BJ (cell line): ENCODE measurements around the gene HID1. TPM values are rescaled to one million over a fixed set of nuclear protein-coding genes. Genes with fewer than 3 reads are reported as not detected.

Experiments used
- CTCF ChIA-PET: fragments of 350-600 bp; formaldehyde crosslinking; extraction: SDS; loops from one replicate; lab custom pipeline; 2021; ENCODE audit warnings: antibody characterized with exemption, inconsistent platforms; lab: Yijun Ruan, JAX
- POLR2A ChIA-PET: fragments of 300-600 bp; sonication (Branson Sonifier 250); formaldehyde crosslinking; extraction: SDS; loops from one replicate; lab custom pipeline; 2021; ENCODE audit warnings: antibody characterized with exemption; lab: Charles Lee
- DNase-seq: peaks from one replicate; pipeline ENCODE4 v3.0.0-alpha.2; 2011; ENCODE audit warnings: low read depth
- H3K27me3 ChIP-seq: 2 replicates; pipeline ENCODE4 v1.6.0; 2011; ENCODE audit warnings: low read length; ENCODE audit not compliant: control insufficient read depth, insufficient read depth
- H3K36me3 ChIP-seq: 2 replicates; pipeline ENCODE4 v1.5.1; 2011; ENCODE audit warnings: low read length; ENCODE audit not compliant: control insufficient read depth, insufficient read depth
- H3K4me3 ChIP-seq: 2 replicates; pipeline ENCODE4 v1.5.1; 2011; ENCODE audit warnings: low read depth, mild to moderate bottlenecking, control low read depth, low read length
- polyA plus RNA-seq: library from polyadenylated mRNA; depleted of rRNA; stranded (reverse); fragments of >200 nt; gene quantifications from 2 replicates; pipeline ENCODE4 v1.2.3, GENCODE V29; 2011
- TF ChIP-seq, protein P1 (sequence below): IDR thresholded peaks from 2 replicates; pipeline ENCODE4 v1.5.1; 2011; ENCODE audit warnings: low read depth, mild to moderate bottlenecking, control low read depth, inconsistent platforms, low read length, moderate library complexity; ENCODE audit not compliant: insufficient read depth

The HID1 gene
- polyA plus RNA-seq, 1 experiment: 1.8 TPM

DNA sequence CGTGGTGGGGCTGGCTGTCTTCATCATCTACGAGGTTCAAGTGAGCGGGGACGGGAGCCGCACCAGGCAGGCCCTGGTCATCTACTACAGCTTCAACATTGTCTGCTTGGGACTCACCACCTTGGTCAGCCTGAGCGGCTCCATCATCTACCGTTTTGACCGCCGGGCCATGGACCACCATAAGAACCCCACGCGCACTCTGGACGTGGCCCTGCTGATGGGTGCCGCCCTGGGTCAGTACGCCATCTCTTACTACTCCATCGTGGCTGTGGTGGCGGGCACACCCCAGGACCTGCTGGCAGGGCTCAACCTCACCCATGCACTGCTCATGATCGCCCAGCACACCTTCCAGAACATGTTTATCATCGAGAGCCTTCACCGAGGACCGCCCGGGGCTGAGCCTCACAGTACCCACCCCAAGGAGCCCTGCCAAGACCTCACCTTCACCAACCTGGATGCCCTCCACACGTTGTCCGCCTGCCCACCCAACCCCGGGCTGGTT lies 42.0 kb downstream of the HID1 start:
- H3K36me3 ChIP-seq: no peaks in the 10 kb centered on the region

DNA sequence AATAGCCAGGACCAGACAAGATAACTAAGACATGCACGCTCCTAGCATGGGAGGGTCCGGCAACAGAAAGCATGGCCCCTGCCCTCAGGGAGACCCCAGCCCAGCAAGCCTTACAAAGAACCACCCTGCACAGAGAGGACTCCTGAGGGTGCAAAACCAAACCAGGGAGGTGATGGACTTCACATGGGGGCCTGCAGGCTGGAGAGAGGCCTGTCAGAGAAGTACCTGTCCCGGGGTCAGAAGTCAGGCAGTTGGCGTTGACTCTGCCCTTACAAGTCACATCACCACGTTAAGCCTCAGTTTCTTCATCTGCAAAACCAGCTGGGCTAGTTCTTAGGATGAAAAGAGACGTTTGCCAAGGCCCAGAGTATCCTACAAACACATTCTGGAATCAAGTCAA lies 43.8 kb downstream of the HID1 start:
- ChIA-PET POLR2A (no interaction called here), CTCF (no interaction called here)
- Histone ChIP-seq H3K27me3 (peaks cover 41% of the 10 kb centered on the region), H3K36me3 (no peaks in the 10 kb centered on the region), H3K4me3 (no peak overlapping the region)
- DNase-seq: no peak
- TF ChIP-seq, protein P1, sequence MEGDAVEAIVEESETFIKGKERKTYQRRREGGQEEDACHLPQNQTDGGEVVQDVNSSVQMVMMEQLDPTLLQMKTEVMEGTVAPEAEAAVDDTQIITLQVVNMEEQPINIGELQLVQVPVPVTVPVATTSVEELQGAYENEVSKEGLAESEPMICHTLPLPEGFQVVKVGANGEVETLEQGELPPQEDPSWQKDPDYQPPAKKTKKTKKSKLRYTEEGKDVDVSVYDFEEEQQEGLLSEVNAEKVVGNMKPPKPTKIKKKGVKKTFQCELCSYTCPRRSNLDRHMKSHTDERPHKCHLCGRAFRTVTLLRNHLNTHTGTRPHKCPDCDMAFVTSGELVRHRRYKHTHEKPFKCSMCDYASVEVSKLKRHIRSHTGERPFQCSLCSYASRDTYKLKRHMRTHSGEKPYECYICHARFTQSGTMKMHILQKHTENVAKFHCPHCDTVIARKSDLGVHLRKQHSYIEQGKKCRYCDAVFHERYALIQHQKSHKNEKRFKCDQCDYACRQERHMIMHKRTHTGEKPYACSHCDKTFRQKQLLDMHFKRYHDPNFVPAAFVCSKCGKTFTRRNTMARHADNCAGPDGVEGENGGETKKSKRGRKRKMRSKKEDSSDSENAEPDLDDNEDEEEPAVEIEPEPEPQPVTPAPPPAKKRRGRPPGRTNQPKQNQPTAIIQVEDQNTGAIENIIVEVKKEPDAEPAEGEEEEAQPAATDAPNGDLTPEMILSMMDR: no peak

More for the DNA sequence above, 42.0 kb downstream of the HID1 start:
- H3K4me3 ChIP-seq: no peak overlapping the region
- no peak for DNase-seq
- ChIA-PET POLR2A (no interaction called here), CTCF (no interaction called here)
- TF ChIP-seq, protein P1: no peak
- H3K27me3 ChIP-seq: peaks cover 34% of the 10 kb centered on the region

DNA sequence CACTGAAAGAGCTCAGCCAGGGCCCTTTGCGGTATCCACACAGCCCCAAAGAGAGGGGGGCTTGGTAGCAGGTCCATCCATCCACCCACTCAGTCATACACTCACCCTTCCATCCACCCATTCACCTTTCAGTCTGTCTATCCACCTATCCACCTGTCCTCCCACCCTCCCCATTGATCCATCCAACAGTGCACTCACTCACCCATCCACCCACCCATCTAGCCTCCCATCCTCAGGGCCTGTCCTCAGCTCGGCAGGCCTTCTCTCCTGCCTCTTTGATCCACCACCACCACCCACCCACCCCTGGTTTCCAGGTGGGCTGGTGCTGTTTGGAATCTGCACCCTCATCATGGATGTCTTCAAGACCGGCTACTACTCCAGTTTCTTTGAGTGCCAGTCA lies 47.3 kb downstream of the HID1 start:
- POLR2A ChIA-PET: no interaction called here
- Histone ChIP-seq H3K36me3 (no peaks in the 10 kb centered on the region), H3K4me3 (no peak overlapping the region), H3K27me3 (peaks cover 42% of the 10 kb centered on the region)
- CTCF ChIA-PET: interaction anchor here (1.6 to 7.5 kb wide), 3 partner anchors 9 to 31 kb away, joined by 7 to 48 read pairs (median 12); partner anchors contain the start of gene OTOP3
- no peak for DNase-seq
- TF ChIP-seq, protein P1: no peak

DNA sequence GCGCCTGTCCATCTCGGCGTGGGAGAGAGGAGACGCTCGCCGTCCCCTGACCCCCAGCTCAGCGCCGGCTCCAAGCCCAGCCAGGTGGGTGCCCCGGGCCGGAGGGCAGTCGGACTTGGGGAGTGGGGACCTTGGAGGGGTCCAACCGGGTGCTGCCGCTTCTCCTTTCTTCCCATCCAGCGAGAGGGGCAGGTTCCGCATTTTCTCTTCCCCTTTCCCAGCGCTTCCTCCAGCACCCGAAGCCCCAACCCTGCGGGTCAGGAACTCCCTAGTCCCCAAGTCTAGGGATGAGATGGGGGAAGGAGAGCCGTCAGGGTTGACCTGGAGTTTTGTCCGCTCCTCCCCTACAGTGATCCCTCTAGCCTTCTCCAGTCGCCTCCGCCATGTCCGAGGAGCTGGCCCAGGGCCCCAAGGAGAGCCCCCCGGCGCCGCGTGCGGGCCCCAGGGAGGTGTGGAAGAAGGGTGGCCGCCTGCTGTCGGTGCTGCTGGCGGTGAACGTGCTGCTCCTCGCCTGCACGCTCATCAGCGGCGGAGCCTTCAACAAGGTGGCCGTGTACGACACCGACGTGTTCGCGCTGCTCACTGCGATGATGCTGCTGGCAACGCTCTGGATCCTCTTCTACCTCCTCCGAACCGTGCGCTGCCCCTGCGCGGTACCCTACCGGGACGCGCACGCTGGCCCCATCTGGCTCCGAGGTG lies 48.2 kb downstream of the HID1 start, which contains the start of gene OTOP2:
Gene OTOP2, plus strand, starts transcription at position 24 of the 699 bp plus-strand sequence. Its CDS starts 360 bp downstream, at position 384.
- POLR2A ChIA-PET: no interaction called here
- CTCF ChIA-PET: interaction anchor here (0.6 to 7.5 kb wide), 7 partner anchors 10 to 239 kb away, joined by 3 to 48 read pairs (median 3); partner anchors contain the start of gene OTOP3
- TF ChIP-seq, protein P1: no peak
- peaks cover 44% of the 10 kb centered on the region for H3K27me3 ChIP-seq
- no peak for DNase-seq
- H3K4me3 ChIP-seq: no peak within 1 kb of the TSS
- no peaks in the 10 kb centered on the region for H3K36me3 ChIP-seq

DNA sequence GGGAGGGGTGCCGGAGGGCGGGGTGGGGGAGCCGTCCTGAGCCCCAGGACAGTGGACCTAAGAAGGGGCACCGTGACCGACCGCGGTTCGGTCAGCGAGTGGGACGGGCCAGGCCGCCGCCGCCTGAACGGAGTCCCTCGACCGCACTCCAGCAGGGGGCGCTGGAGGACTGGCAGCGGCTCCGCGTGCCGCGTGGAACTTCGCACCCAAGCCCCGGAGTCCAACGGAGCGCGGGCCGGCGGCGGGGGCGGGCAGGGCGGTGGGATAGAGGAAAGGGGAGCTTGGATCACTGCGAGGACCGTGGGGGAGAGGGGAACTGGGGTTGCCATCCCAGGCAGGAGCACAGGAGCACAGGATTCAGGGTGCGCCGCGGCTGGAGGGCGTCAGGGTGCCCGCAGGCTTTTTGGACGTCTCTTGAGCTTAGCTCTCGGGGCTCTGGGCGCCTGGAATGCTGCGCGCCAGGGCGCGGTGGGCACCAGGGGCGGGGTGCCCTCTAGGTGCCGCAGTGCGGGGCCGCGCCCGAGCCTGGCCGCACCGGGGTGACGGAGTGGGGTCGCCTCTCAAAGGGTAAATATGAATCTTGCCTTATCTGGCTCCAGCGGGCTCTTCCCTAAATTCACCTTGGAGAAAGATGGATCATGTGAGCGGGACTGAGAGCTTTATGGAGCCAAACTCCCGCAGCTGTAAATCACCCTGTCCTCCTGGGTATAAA lies 48.9 kb downstream of the HID1 start:
- H3K27me3 ChIP-seq: peaks cover 41% of the 10 kb centered on the region
- no peaks in the 10 kb centered on the region for H3K36me3 ChIP-seq
- TF ChIP-seq, protein P1: peak; percentile 75
- no peak for DNase-seq
- no peak overlapping the region for H3K4me3 ChIP-seq
- CTCF ChIA-PET: interaction anchor here (0.6 to 7.5 kb wide), 7 partner anchors 11 to 240 kb away, joined by 3 to 48 read pairs (median 3); partner anchors contain the start of gene OTOP3
- POLR2A ChIA-PET: interaction anchor here (0.6 kb wide), 1 partner anchor 190 kb away, joined by 3 read pairs; no protein-coding TSS in a partner anchor
